ENCODE data around the gene MORN5. TPM values are rescaled to one million over a fixed set of nuclear protein-coding genes. Genes with fewer than 3 reads are reported as not detected.

The MORN5 gene
- total and polyA plus RNA-seq, 2 donors (not counting 1 experiment from before 2014, with no cell fraction given), result 0.33 TPM; not detected in 1

- H3K27ac ChIP-seq (ENCODE audit: insufficient read depth, low read length), result no peak overlapping the region
- no peak for DNase-seq (ENCODE audit: low read depth in 2 of 2)
- H2AFZ ChIP-seq (ENCODE audit: low read length), result no peak overlapping the region
- H3K4me3 ChIP-seq (replicated peaks in 1 of 4; ENCODE audit: control extremely low read depth in 1 of 4, insufficient read depth in 1 of 4, low read depth in 3 of 4, low read length in 4 of 4), result no peak overlapping the region
- H3K27me3 ChIP-seq (ENCODE audit: control insufficient read depth, insufficient read depth, low read length), result peaks cover 95% of the 10 kb centered on the region
- H3K79me2 ChIP-seq (ENCODE audit: control insufficient read depth, insufficient read depth, low read length), result no peaks in the 10 kb centered on the region
- no peaks in the 10 kb centered on the region for H3K36me3 ChIP-seq (ENCODE audit: control insufficient read depth, insufficient read depth, low read length)
- no peaks in the 10 kb centered on the region for H4K20me1 ChIP-seq (ENCODE audit: control insufficient read depth, extremely low read depth, insufficient read depth, low read length)
- H3K9ac ChIP-seq (ENCODE audit: insufficient read depth, low read length), result no peak overlapping the region
- no peak overlapping the region for H3K4me2 ChIP-seq (ENCODE audit: extremely low read depth, insufficient read depth, low read length)
- H3K9me3 ChIP-seq (ENCODE audit: control insufficient read depth, insufficient read depth, low read depth, low read length), result no peaks in the 10 kb centered on the region
- no peaks in the 10 kb centered on the region for H3K4me1 ChIP-seq (ENCODE audit: control insufficient read depth, extremely low read depth, insufficient read depth, low read length)
- TF ChIP-seq EZH2 (IDR thresholded peaks at IDR 0.05; ENCODE audit: low read length, missing control alignments), result no peak
Observed at GRCh38 chr9:122222791-122223190, 63.1 kb downstream of the MORN5 start.

GRCh38 chr9:122223435-122223834, 63.7 kb downstream of the MORN5 start:
- Histone ChIP-seq H3K9ac (ENCODE audit: insufficient read depth, low read length) (no peak overlapping the region), H3K27me3 (ENCODE audit: control insufficient read depth, insufficient read depth, low read length) (peaks cover 93% of the 10 kb centered on the region), H3K36me3 (ENCODE audit: control insufficient read depth, insufficient read depth, low read length) (no peaks in the 10 kb centered on the region), H2AFZ (ENCODE audit: low read length) (no peak overlapping the region), H3K9me3 (ENCODE audit: control insufficient read depth, insufficient read depth, low read depth, low read length) (no peaks in the 10 kb centered on the region), H3K4me1 (ENCODE audit: control insufficient read depth, extremely low read depth, insufficient read depth, low read length) (no peaks in the 10 kb centered on the region), H3K4me2 (ENCODE audit: extremely low read depth, insufficient read depth, low read length) (no peak overlapping the region), H3K4me3 (replicated peaks in 1 of 4; ENCODE audit: control extremely low read depth in 1 of 4, insufficient read depth in 1 of 4, low read depth in 3 of 4, low read length in 4 of 4) (no peak overlapping the region), H3K27ac (ENCODE audit: insufficient read depth, low read length) (no peak overlapping the region), H3K79me2 (ENCODE audit: control insufficient read depth, insufficient read depth, low read length) (no peaks in the 10 kb centered on the region), H4K20me1 (ENCODE audit: control insufficient read depth, extremely low read depth, insufficient read depth, low read length) (no peaks in the 10 kb centered on the region)
- DNase-seq (ENCODE audit: low read depth in 2 of 2), result no peak
- TF ChIP-seq EZH2 (IDR thresholded peaks at IDR 0.05; ENCODE audit: low read length, missing control alignments) (no peak), CTCF (conservative IDR thresholded peaks at IDR 0.05 in 1 of 2, IDR thresholded peaks at IDR 0.05 in 1 of 2; ENCODE audit: low read depth in 1 of 2, low read length in 2 of 2) (no peak)

- Histone ChIP-seq H3K27ac (ENCODE audit: insufficient read depth, low read length) (no peak overlapping the region), H3K9ac (ENCODE audit: insufficient read depth, low read length) (no peak overlapping the region), H3K36me3 (ENCODE audit: control insufficient read depth, insufficient read depth, low read length) (no peaks in the 10 kb centered on the region), H3K9me3 (ENCODE audit: control insufficient read depth, insufficient read depth, low read depth, low read length) (no peaks in the 10 kb centered on the region), H3K4me1 (ENCODE audit: control insufficient read depth, extremely low read depth, insufficient read depth, low read length) (peaks cover 3% of the 10 kb centered on the region), H3K79me2 (ENCODE audit: control insufficient read depth, insufficient read depth, low read length) (no peaks in the 10 kb centered on the region), H3K4me2 (ENCODE audit: extremely low read depth, insufficient read depth, low read length) (peak overlapping the region; percentile 35), H4K20me1 (ENCODE audit: control insufficient read depth, extremely low read depth, insufficient read depth, low read length) (no peaks in the 10 kb centered on the region), H2AFZ (ENCODE audit: low read length) (no peak overlapping the region), H3K4me3 (replicated peaks in 1 of 4; ENCODE audit: control extremely low read depth in 1 of 4, insufficient read depth in 1 of 4, low read depth in 3 of 4, low read length in 4 of 4) (no peak overlapping the region), H3K27me3 (ENCODE audit: control insufficient read depth, insufficient read depth, low read length) (peaks cover 90% of the 10 kb centered on the region)
- DNase-seq (ENCODE audit: low read depth in 2 of 2), result no peak
- TF ChIP-seq EZH2 (IDR thresholded peaks at IDR 0.05; ENCODE audit: low read length, missing control alignments) (no peak), CTCF (conservative IDR thresholded peaks at IDR 0.05 in 1 of 2, IDR thresholded peaks at IDR 0.05 in 1 of 2; ENCODE audit: low read depth in 1 of 2, low read length in 2 of 2) (no peak)
Observed at GRCh38 chr9:122225312-122226141, 65.8 kb downstream of the MORN5 start.

Data from fibroblast of lung (primary cell).